Liver (tissue), 3 donors: ENCODE measurements around the gene ZSCAN10.
"Not testable (repeated sequence)": the region's sequence is repeated elsewhere in the genome, so short reads cannot be mapped to it uniquely, and the experiment has no call there.

Experiments used
- EGR1 ChIP-seq, 2 donors: IDR thresholded peaks; 2 replicates each; pipeline ENCODE4 v1.6.1; 2016 to 2018; ENCODE audit warnings: antibody characterized with exemption in 2 of 2, low read depth in 2 of 2
- GABPA ChIP-seq, 2 donors: IDR thresholded peaks in 1 of 2; conservative IDR thresholded peaks in 1 of 2; 2 replicates each; pipeline ENCODE4 v1.6.1; 2016; ENCODE audit warnings: antibody characterized with exemption in 2 of 2, mild to moderate bottlenecking in 1 of 2, moderate library complexity in 1 of 2
- HNF4A ChIP-seq, 2 donors: conservative IDR thresholded peaks; 2 replicates each; pipeline ENCODE4 v1.6.1; 2016; ENCODE audit warnings: antibody characterized with exemption in 2 of 2, mild to moderate bottlenecking in 2 of 2
- JUND ChIP-seq, 2 donors: IDR thresholded peaks; 2 replicates each; pipeline ENCODE4 v1.6.1; 2016; ENCODE audit warnings: antibody characterized with exemption in 2 of 2
- RAD21 ChIP-seq, 2 donors: IDR thresholded peaks; 2 replicates each; pipeline ENCODE4 v1.6.1; 2016; ENCODE audit warnings: antibody characterized with exemption in 2 of 2, mild to moderate bottlenecking in 2 of 2
- RXRA ChIP-seq, 2 donors: IDR thresholded peaks; 2 replicates each; pipeline ENCODE4 v1.6.1; 2017 to 2018; ENCODE audit warnings: antibody characterized with exemption in 2 of 2, mild to moderate bottlenecking in 1 of 2
- SP1 ChIP-seq: IDR thresholded peaks from 2 replicates; pipeline ENCODE4 v1.6.1; 2018; ENCODE audit warnings: antibody characterized with exemption, mild to moderate bottlenecking
- YY1 ChIP-seq: IDR thresholded peaks from 2 replicates; pipeline ENCODE4 v1.6.1; 2016; ENCODE audit warnings: antibody characterized with exemption, mild to moderate bottlenecking
- TF ChIP-seq, protein P1 (sequence below): fragments of 150-350 bp; IDR thresholded peaks from 2 replicates; pipeline ENCODE4 v1.5.1; 2017; ENCODE audit warnings: improper control_type of control experiment, low read depth, low read length; ENCODE audit not compliant: missing input control
- TF ChIP-seq, protein P2 (sequence below): IDR thresholded peaks from 2 replicates; pipeline ENCODE4 v1.6.1; 2016; ENCODE audit warnings: antibody characterized with exemption
- TF ChIP-seq, protein P3 (sequence below): IDR thresholded peaks from 2 replicates; pipeline ENCODE4 v1.6.1; 2016; ENCODE audit warnings: antibody characterized with exemption
- TF ChIP-seq, protein P4 (sequence below): IDR thresholded peaks from 2 replicates; pipeline ENCODE4 v1.6.1; 2016; ENCODE audit warnings: antibody characterized with exemption
- donor health status: healthy.
- donor health status: healthy.

- TF ChIP-seq, protein P1, sequence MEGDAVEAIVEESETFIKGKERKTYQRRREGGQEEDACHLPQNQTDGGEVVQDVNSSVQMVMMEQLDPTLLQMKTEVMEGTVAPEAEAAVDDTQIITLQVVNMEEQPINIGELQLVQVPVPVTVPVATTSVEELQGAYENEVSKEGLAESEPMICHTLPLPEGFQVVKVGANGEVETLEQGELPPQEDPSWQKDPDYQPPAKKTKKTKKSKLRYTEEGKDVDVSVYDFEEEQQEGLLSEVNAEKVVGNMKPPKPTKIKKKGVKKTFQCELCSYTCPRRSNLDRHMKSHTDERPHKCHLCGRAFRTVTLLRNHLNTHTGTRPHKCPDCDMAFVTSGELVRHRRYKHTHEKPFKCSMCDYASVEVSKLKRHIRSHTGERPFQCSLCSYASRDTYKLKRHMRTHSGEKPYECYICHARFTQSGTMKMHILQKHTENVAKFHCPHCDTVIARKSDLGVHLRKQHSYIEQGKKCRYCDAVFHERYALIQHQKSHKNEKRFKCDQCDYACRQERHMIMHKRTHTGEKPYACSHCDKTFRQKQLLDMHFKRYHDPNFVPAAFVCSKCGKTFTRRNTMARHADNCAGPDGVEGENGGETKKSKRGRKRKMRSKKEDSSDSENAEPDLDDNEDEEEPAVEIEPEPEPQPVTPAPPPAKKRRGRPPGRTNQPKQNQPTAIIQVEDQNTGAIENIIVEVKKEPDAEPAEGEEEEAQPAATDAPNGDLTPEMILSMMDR = not testable (repeated sequence)
- not testable (repeated sequence) for TF ChIP-seq SP1; HNF4A (conservative IDR thresholded peaks at IDR 0.05); GABPA (IDR thresholded peaks at IDR 0.05 in 1 of 2, conservative IDR thresholded peaks at IDR 0.05 in 1 of 2); YY1; EGR1 (IDR thresholded peaks at IDR 0.05; ENCODE audit: low read depth in 2 of 2); RAD21 (IDR thresholded peaks at IDR 0.05); JUND (IDR thresholded peaks at IDR 0.05); RXRA (IDR thresholded peaks at IDR 0.05)
- TF ChIP-seq, protein P2, sequence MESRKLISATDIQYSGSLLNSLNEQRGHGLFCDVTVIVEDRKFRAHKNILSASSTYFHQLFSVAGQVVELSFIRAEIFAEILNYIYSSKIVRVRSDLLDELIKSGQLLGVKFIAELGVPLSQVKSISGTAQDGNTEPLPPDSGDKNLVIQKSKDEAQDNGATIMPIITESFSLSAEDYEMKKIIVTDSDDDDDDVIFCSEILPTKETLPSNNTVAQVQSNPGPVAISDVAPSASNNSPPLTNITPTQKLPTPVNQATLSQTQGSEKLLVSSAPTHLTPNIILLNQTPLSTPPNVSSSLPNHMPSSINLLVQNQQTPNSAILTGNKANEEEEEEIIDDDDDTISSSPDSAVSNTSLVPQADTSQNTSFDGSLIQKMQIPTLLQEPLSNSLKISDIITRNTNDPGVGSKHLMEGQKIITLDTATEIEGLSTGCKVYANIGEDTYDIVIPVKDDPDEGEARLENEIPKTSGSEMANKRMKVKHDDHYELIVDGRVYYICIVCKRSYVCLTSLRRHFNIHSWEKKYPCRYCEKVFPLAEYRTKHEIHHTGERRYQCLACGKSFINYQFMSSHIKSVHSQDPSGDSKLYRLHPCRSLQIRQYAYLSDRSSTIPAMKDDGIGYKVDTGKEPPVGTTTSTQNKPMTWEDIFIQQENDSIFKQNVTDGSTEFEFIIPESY = not testable (repeated sequence)
- TF ChIP-seq, protein P3, sequence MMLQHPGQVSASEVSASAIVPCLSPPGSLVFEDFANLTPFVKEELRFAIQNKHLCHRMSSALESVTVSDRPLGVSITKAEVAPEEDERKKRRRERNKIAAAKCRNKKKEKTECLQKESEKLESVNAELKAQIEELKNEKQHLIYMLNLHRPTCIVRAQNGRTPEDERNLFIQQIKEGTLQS = not testable (repeated sequence)
- TF ChIP-seq, protein P4, sequence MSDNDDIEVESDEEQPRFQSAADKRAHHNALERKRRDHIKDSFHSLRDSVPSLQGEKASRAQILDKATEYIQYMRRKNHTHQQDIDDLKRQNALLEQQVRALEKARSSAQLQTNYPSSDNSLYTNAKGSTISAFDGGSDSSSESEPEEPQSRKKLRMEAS = not testable (repeated sequence)
Measured at GRCh38 chr16:3052571-3053329, 46.3 kb downstream of the ZSCAN10 start.
